Activated T-cell treated with anti-CD3 and anti-CD28 coated beads, Interleukin-2, amount 50 U/mL, for 24 hours (primary cell): ENCODE results near the gene MYO19.
A peak's percentile ranks its signal among the peaks of the same experiment; 100 is the strongest.

Experiments
- DNase-seq: peaks from one replicate; pipeline ENCODE4 v3.0.0-alpha.2; 2020
- H3K27ac Mint-ChIP-seq: 2 replicates; pipeline ENCODE4 v1.8.0; 2020; ENCODE audit warnings: mild to moderate bottlenecking, mixed read lengths
- H3K27me3 Mint-ChIP-seq: 2 replicates; pipeline ENCODE4 v1.8.0; 2020; ENCODE audit warnings: mixed read lengths
- H3K36me3 Mint-ChIP-seq: 2 replicates; pipeline ENCODE4 v1.8.0; 2020; ENCODE audit warnings: low read depth, mixed read lengths
- H3K4me1 Mint-ChIP-seq: 2 replicates; pipeline ENCODE4 v1.8.0; 2020; ENCODE audit warnings: low read depth, mixed read lengths
- H3K4me3 Mint-ChIP-seq: 2 replicates; pipeline ENCODE4 v1.8.0; 2020; ENCODE audit warnings: mild to moderate bottlenecking, moderate library complexity, mixed read lengths
- H3K9me3 Mint-ChIP-seq: 2 replicates; pipeline ENCODE4 v1.8.0; 2020; ENCODE audit warnings: mixed read lengths

The MYO19 gene

GRCh38 chr17:36544044-36544306 is 9.3 kb upstream of the MYO19 start:
- Mint-ChIP-seq H3K27ac (peak overlapping the region; percentile 98), H3K4me3 (peak overlapping the region; percentile 96), H3K36me3 (peaks cover 61% of the 10 kb centered on the region), H3K4me1 (peaks cover 43% of the 10 kb centered on the region), H3K9me3 (no peaks in the 10 kb centered on the region), H3K27me3 (no peaks in the 10 kb centered on the region)
- no peak for DNase-seq

GRCh38 chr17:36542755-36543154 is 8.1 kb upstream of the MYO19 start:
- Mint-ChIP-seq H3K4me3 (peak overlapping the region; percentile 96), H3K9me3 (no peaks in the 10 kb centered on the region), H3K27me3 (no peaks in the 10 kb centered on the region), H3K36me3 (peaks cover 63% of the 10 kb centered on the region), H3K27ac (no peak overlapping the region), H3K4me1 (peaks cover 39% of the 10 kb centered on the region)
- no peak for DNase-seq

- Mint-ChIP-seq H3K9me3 (no peaks in the 10 kb centered on the region), H3K36me3 (peaks cover 63% of the 10 kb centered on the region), H3K4me3 (no peak overlapping the region), H3K27me3 (no peaks in the 10 kb centered on the region), H3K4me1 (peaks cover 45% of the 10 kb centered on the region), H3K27ac (peak overlapping the region; percentile 26)
- DNase-seq: no peak
These were observed 6.0 kb upstream of the MYO19 start for GRCh38 chr17:36540696-36541095.

DNA sequence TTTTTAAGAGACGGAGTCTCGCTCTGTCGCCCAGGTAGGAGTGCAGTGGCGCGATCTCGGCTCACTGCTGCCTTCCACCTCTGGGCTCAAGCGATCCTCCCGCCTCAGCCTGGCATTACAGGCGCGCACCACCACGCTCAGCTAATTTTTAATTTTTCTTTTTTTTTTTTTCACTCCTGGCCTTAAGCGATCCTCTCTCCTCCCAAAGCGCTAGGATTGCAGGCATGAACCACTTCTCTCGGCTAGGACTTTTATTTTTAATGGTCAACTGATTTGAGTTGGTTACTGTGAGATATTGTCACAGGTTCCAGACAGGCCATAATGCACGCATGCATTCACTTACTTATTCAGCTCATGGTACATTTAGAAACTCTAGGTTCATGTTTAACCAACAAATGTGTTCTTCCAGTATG is 1.0 kb upstream of the MYO19 start:
- peak overlapping the region; percentile 100 for H3K27ac Mint-ChIP-seq
- peaks cover 56% of the 10 kb centered on the region for H3K4me1 Mint-ChIP-seq
- no peaks in the 10 kb centered on the region for H3K27me3 Mint-ChIP-seq
- H3K36me3 Mint-ChIP-seq: peaks cover 88% of the 10 kb centered on the region
- peak overlapping the region; percentile 98 for H3K4me3 Mint-ChIP-seq
- DNase-seq: no peak
- no peaks in the 10 kb centered on the region for H3K9me3 Mint-ChIP-seq

- Mint-ChIP-seq H3K4me3 (peak overlapping the region; percentile 98), H3K27ac (peak overlapping the region; percentile 100), H3K27me3 (no peaks in the 10 kb centered on the region), H3K4me1 (peaks cover 52% of the 10 kb centered on the region), H3K9me3 (no peaks in the 10 kb centered on the region), H3K36me3 (peaks cover 94% of the 10 kb centered on the region)
- no peak for DNase-seq
These were observed 481 bp downstream of the MYO19 start for GRCh38 chr17:36533935-36534839.

GRCh38 chr17:36532435-36532975 is 2.2 kb downstream of the MYO19 start:
- peaks cover 95% of the 10 kb centered on the region for H3K36me3 Mint-ChIP-seq
- DNase-seq: no peak
- H3K9me3 Mint-ChIP-seq: no peaks in the 10 kb centered on the region
- peak overlapping the region; percentile 100 for H3K27ac Mint-ChIP-seq
- no peaks in the 10 kb centered on the region for H3K27me3 Mint-ChIP-seq
- peaks cover 46% of the 10 kb centered on the region for H3K4me1 Mint-ChIP-seq
- H3K4me3 Mint-ChIP-seq: peak overlapping the region; percentile 98

- Mint-ChIP-seq H3K27me3 (no peaks in the 10 kb centered on the region), H3K4me1 (peaks cover 56% of the 10 kb centered on the region), H3K36me3 (peaks cover 94% of the 10 kb centered on the region), H3K9me3 (no peaks in the 10 kb centered on the region), H3K27ac (peak overlapping the region; percentile 70), H3K4me3 (no peak overlapping the region)
- no peak for DNase-seq
These were observed 5.5 kb downstream of the MYO19 start for GRCh38 chr17:36529121-36529520.

- Mint-ChIP-seq H3K27ac (no peak overlapping the region), H3K4me3 (no peak overlapping the region), H3K36me3 (peaks cover 90% of the 10 kb centered on the region), H3K4me1 (peaks cover 45% of the 10 kb centered on the region), H3K9me3 (no peaks in the 10 kb centered on the region), H3K27me3 (no peaks in the 10 kb centered on the region)
- DNase-seq: no peak
These were observed 6.9 kb downstream of the MYO19 start for GRCh38 chr17:36527621-36528250.

- Mint-ChIP-seq H3K27ac (peak overlapping the region; percentile 37), H3K27me3 (no peaks in the 10 kb centered on the region), H3K4me1 (peaks cover 33% of the 10 kb centered on the region), H3K4me3 (no peak overlapping the region), H3K9me3 (no peaks in the 10 kb centered on the region), H3K36me3 (peaks cover 89% of the 10 kb centered on the region)
- DNase-seq: no peak
These were observed 8.8 kb downstream of the MYO19 start for GRCh38 chr17:36525888-36526287.

DNA sequence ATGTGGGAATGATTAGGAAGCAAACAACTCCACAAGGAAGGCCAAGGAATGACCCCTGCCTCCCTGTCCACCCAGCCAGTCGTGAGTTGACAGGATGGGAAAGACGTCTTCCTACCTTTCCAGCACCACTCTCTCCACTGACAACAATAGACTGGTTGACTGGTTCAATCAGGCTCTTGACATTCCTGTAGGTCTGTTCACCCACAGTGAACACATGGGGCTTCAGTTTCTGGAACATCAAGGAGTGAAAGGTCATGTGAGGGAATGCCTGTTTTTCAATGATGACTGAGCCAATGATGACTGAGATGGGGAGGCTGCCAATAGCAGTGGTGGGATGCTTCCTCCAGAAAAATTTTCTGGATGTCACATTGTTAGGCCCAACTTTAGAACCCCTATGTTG is 9.6 kb downstream of the MYO19 start:
- no peak overlapping the region for H3K4me3 Mint-ChIP-seq
- no peaks in the 10 kb centered on the region for H3K27me3 Mint-ChIP-seq
- no peaks in the 10 kb centered on the region for H3K9me3 Mint-ChIP-seq
- H3K4me1 Mint-ChIP-seq: peaks cover 33% of the 10 kb centered on the region
- DNase-seq: no peak
- H3K27ac Mint-ChIP-seq: peak overlapping the region; percentile 86
- peaks cover 91% of the 10 kb centered on the region for H3K36me3 Mint-ChIP-seq

DNA sequence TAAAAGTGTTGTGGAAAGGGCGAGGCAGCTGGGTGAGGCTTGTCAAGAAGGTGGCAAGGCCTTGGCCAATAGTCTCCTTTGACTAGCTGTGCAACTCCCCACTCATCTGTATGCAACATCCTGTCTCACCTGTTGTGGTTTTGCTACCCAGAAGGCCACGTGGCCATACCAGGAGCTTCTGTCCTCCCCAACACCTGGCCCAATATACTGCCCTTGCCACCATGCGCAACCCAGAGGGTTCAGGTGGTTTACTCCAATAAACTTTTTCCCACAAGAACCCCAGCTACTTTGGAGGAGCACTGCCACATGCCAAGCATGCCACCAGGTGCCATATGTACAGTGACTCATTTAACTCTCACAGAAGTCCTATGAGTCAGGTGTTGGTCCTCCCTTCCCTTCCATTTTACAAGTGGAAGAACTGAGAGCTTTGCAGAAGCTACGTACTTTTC is 10.2 kb downstream of the MYO19 start:
- H3K9me3 Mint-ChIP-seq: no peaks in the 10 kb centered on the region
- no peak overlapping the region for H3K4me3 Mint-ChIP-seq
- DNase-seq: peak; percentile 51
- no peaks in the 10 kb centered on the region for H3K27me3 Mint-ChIP-seq
- peaks cover 91% of the 10 kb centered on the region for H3K36me3 Mint-ChIP-seq
- peak overlapping the region; percentile 86 for H3K27ac Mint-ChIP-seq
- peaks cover 33% of the 10 kb centered on the region for H3K4me1 Mint-ChIP-seq

DNA sequence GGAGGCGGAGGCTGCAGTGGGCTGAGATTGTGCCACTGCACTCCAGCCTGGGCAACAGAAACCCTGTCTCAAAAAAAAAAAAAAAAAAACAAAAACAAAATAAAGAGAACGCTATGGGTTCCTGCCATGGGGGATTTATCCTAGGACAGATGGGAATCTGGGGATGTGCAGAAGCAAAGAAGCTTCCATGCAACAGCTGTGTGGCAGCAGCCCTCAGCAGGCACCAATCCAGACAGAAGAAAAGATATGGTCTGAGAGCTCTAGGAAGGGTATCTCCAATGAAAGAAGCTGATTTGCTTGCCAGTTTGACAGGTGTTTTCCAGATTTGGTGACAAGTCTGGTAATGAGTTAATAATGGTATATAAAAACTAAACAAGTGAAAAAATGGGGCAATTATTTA is 11.6 kb downstream of the MYO19 start:
- H3K27ac Mint-ChIP-seq: no peak overlapping the region
- no peaks in the 10 kb centered on the region for H3K9me3 Mint-ChIP-seq
- H3K4me3 Mint-ChIP-seq: no peak overlapping the region
- H3K36me3 Mint-ChIP-seq: peaks cover 89% of the 10 kb centered on the region
- no peak for DNase-seq
- H3K27me3 Mint-ChIP-seq: no peaks in the 10 kb centered on the region
- H3K4me1 Mint-ChIP-seq: peaks cover 29% of the 10 kb centered on the region

DNA sequence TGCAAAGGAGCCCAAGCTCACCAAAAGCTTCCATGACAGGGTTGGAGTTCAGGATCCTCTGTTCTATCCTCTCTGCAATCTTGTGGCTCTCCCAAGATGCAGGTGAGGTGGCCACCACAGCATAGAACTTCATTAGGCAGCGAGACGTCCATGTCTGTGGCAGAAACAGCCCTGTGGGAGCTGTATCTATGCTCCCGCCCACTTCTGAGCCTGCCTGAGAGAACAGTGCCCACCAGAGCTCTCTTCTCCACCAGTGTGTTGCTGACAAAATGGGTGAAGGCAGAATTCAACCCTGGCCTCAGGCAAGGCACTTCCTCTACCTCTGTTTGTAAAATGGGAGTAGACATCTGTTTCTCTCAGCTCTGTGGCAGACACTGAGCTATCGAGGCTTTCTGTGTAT is 18.8 kb downstream of the MYO19 start:
- peak; percentile 22 for DNase-seq
- Mint-ChIP-seq H3K4me3 (no peak overlapping the region), H3K27ac (no peak overlapping the region), H3K9me3 (no peaks in the 10 kb centered on the region), H3K27me3 (no peaks in the 10 kb centered on the region), H3K36me3 (peaks cover 98% of the 10 kb centered on the region), H3K4me1 (no peaks in the 10 kb centered on the region)

GRCh38 chr17:36514856-36515255 is 19.8 kb downstream of the MYO19 start:
- no peaks in the 10 kb centered on the region for H3K27me3 Mint-ChIP-seq
- no peaks in the 10 kb centered on the region for H3K4me1 Mint-ChIP-seq
- no peak overlapping the region for H3K27ac Mint-ChIP-seq
- H3K36me3 Mint-ChIP-seq: peaks cover 98% of the 10 kb centered on the region
- no peaks in the 10 kb centered on the region for H3K9me3 Mint-ChIP-seq
- no peak overlapping the region for H3K4me3 Mint-ChIP-seq
- DNase-seq: peak; percentile 27

DNA sequence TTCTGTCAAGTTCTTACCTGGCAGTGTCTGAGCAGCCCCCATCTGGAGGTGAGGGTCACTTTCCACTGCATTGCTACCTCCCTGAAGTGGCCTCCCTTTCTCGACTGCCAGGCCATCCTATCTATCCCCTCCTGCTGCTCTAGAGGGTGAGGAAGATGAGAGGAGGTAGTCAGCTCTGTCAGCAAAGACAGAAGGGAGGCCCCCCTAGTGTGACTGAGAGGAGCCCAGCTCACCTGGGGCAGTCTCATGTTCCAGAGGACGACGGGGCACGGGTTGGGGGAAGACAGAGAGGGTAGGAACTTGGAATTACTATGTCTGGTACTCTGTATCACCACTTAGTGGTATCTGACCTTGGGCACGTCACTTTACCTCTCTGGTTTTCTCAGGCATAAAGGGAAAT is 22.0 kb downstream of the MYO19 start:
- peaks cover 100% of the 10 kb centered on the region for H3K36me3 Mint-ChIP-seq
- DNase-seq: no peak
- no peaks in the 10 kb centered on the region for H3K4me1 Mint-ChIP-seq
- no peaks in the 10 kb centered on the region for H3K27me3 Mint-ChIP-seq
- H3K9me3 Mint-ChIP-seq: no peaks in the 10 kb centered on the region
- no peak overlapping the region for H3K4me3 Mint-ChIP-seq
- no peak overlapping the region for H3K27ac Mint-ChIP-seq
